ENCODE measurements around the gene CEP350. TPM values are rescaled to one million over a fixed set of nuclear protein-coding genes. Genes with fewer than 3 reads are reported as not detected.

The CEP350 gene, protein sequence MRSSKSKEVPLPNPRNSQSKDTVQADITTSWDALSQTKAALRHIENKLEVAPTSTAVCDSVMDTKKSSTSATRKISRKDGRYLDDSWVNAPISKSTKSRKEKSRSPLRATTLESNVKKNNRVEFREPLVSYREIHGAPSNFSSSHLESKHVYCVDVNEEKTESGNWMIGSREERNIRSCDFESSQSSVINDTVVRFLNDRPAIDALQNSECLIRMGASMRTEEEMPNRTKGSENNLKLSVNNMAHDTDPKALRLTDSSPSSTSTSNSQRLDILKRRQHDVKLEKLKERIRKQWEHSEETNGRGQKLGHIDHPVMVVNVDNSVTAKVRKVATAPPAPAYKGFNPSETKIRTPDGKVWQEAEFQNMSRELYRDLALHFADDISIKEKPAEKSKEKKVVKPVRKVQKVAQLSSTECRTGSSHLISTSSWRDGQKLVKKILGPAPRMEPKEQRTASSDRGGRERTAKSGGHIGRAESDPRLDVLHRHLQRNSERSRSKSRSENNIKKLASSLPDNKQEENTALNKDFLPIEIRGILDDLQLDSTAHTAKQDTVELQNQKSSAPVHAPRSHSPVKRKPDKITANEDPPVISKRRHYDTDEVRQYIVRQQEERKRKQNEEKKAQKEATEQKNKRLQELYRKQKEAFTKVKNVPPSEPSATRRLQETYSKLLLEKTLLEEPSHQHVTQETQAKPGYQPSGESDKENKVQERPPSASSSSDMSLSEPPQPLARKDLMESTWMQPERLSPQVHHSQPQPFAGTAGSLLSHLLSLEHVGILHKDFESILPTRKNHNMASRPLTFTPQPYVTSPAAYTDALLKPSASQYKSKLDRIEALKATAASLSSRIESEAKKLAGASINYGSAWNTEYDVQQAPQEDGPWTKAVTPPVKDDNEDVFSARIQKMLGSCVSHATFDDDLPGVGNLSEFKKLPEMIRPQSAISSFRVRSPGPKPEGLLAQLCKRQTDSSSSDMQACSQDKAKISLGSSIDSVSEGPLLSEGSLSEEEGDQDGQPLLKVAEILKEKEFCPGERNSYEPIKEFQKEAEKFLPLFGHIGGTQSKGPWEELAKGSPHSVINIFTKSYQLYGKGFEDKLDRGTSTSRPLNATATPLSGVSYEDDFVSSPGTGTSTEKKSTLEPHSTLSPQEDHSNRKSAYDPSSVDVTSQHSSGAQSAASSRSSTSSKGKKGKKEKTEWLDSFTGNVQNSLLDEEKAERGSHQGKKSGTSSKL (N-terminal part only)
- 26.1 TPM for polyA plus RNA-seq (2013)

DNA sequence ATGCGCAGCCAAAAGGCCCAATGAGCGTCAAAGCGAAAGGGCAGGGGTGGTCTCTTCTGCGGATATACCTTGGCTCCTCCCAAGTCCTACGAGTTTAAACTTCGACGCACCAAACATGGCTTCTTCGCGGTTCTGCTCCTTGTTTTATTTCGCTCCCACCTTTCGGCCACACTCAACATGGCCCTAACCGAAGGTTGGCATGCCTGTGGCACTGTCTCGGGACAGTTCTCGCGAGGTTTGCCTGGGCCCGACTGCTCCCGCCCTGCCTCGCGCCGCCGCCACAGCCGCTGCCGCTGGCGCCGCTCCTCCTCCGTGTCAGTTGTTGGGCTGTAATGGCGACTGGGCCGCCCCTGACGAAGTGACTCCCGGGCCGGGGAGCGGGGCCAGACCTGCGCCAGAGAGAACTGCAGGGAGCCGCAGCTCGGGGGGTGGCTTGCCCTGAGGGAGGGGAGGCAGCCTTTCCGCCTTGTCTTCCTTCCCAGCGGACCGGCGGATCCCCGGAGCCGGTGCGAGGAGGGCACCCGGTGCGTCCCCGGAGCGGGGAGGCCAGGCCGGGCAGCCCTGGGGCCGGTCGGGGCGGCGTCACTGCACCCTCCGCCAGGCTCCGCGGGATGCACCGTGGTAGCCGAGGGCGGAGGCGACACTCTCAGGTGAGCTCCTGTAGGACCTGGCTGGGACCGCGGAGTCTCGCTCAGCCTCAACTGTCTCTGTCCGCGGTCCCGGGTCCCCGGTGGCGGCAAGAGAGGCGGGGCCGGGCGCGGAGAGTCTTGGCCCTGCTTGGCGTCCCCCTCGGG lies at the start of gene CEP350:
TSS of gene CEP350 (plus strand) at position 318 of the 794 bp plus-strand sequence. CDS start 31,372 bp downstream, outside the sequence.
- ChIA-PET CTCF (interaction anchor here (0.6 to 1.8 kb wide), 4 partner anchors 17 to 84 kb away, joined by 3 to 11 read pairs (median 4); no protein-coding TSS in a partner anchor), POLR2A (interaction anchor here (1.1 to 1.5 kb wide), 3 partner anchors 10 to 72 kb away, joined by 3 to 5 read pairs (median 3); partner anchors contain the start of gene TOR1AIP1)
- WGBS (ENCODE audit: insufficient coverage) = 0% methylated on average over 65 of the region's 72 CpGs
- Histone ChIP-seq H3K9me3 (ENCODE audit: control extremely low read depth in 1 of 5, control insufficient read depth in 4 of 5, insufficient read depth in 2 of 5, low read depth in 1 of 5, low read length in 4 of 5) (no peaks in the 10 kb centered on the region), H3K27ac (ENCODE audit: insufficient read depth in 1 of 2, low read depth in 1 of 2, low read length in 2 of 2, poor library complexity in 1 of 2, severe bottlenecking in 2 of 2) (peak within 1 kb of the TSS; percentile 90 to 97), H3K4me3 (ENCODE audit: control insufficient read depth in 1 of 7, extremely low read depth in 1 of 7, insufficient read depth in 4 of 7, low read depth in 2 of 7, low read length in 6 of 7) (peak within 1 kb of the TSS; percentile 84 to 100 (median 95)), H3K36me3 (ENCODE audit: control insufficient read depth in 4 of 4, insufficient read depth in 4 of 4, low read length in 3 of 4) (peaks cover 0 to 3% (median 0%) of the 10 kb centered on the region in 4 experiments), H3K4me1 (ENCODE audit: control extremely low read depth in 1 of 4, control insufficient read depth in 4 of 4, insufficient read depth in 4 of 4, low read length in 3 of 4) (peaks cover 14 to 46% (median 40%) of the 10 kb centered on the region in 4 experiments), H3K27me3 (replicated peaks in 2 of 5; ENCODE audit: control insufficient read depth in 4 of 5, insufficient read depth in 5 of 5, low read length in 4 of 5) (no peaks in the 10 kb centered on the region)
- peak; percentile 99 to 100 (median 100) for DNase-seq

DNA sequence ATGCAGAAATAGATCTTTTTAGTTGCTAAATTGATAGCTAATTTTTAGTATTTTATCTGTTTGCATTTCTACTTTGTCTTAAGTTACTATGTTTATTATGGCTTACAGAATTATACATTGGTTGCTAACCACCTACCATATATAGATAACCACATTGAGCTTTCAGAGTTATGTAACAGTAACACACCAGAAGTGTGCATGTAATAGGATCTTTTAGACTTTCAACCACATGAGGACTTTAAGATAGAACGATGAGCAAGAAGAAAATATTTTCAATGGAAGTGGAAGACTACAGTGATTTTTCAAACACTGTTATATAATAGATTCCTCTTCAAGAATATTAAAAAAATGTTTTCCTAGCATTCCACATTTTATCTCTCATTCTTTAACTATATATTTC lies 43.7 kb upstream of the CEP350 start:
- H3K27me3 ChIP-seq (replicated peaks in 2 of 5; ENCODE audit: control insufficient read depth in 4 of 5, insufficient read depth in 5 of 5, low read length in 4 of 5) = no peaks in the 10 kb centered on the region
- peak overlapping the region in 1 of 2 experiments; percentile 30 for H3K27ac ChIP-seq (ENCODE audit: insufficient read depth in 1 of 2, low read depth in 1 of 2, low read length in 2 of 2, poor library complexity in 1 of 2, severe bottlenecking in 2 of 2)
- DNase-seq = peak in 2 of 3 donors; percentile 23 to 54
- no CpG with 5 or more reads among the region's 1 CpG for WGBS (ENCODE audit: insufficient coverage)
- H3K9me3 ChIP-seq (ENCODE audit: control extremely low read depth in 1 of 5, control insufficient read depth in 4 of 5, insufficient read depth in 2 of 5, low read depth in 1 of 5, low read length in 4 of 5) = no peaks in the 10 kb centered on the region
- peaks cover 18 to 55% (median 26%) of the 10 kb centered on the region in 4 experiments for H3K36me3 ChIP-seq (ENCODE audit: control insufficient read depth in 4 of 4, insufficient read depth in 4 of 4, low read length in 3 of 4)
- H3K4me3 ChIP-seq (ENCODE audit: control insufficient read depth in 1 of 7, extremely low read depth in 1 of 7, insufficient read depth in 4 of 7, low read depth in 2 of 7, low read length in 6 of 7) = no peak overlapping the region
- POLR2A ChIA-PET = no interaction called here
- CTCF ChIA-PET = interaction anchor here (0.7 to 1.7 kb wide), 4 partner anchors 9 to 47 kb away, joined by 3 to 5 read pairs (median 4); no protein-coding TSS in a partner anchor
- H3K4me1 ChIP-seq (ENCODE audit: control extremely low read depth in 1 of 4, control insufficient read depth in 4 of 4, insufficient read depth in 4 of 4, low read length in 3 of 4) = no peaks in the 10 kb centered on the region

DNA sequence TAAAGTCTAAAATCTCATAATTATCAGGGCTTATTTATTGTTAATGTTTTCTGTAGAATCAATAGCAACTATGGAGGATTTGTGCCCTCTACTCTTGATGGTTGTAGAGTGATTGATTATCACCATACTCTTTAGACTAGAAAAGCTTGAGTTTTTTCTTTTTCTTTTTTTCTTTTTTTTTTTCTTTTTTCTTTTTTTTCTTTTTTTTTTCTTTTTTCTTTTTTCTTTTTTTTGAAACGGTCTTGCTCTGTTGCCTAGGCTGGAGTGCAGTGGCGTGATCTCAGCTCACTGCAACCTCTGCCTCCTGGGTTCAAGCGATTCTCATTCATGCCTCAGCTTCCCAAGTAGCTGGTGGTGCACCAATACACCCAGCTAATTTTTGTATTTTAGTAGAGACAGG lies 42.8 kb upstream of the CEP350 start:
- Histone ChIP-seq H3K27me3 (replicated peaks in 2 of 5; ENCODE audit: control insufficient read depth in 4 of 5, insufficient read depth in 5 of 5, low read length in 4 of 5) (no peaks in the 10 kb centered on the region), H3K36me3 (ENCODE audit: control insufficient read depth in 4 of 4, insufficient read depth in 4 of 4, low read length in 3 of 4) (peaks cover 18 to 58% (median 29%) of the 10 kb centered on the region in 4 experiments), H3K27ac (ENCODE audit: insufficient read depth in 1 of 2, low read depth in 1 of 2, low read length in 2 of 2, poor library complexity in 1 of 2, severe bottlenecking in 2 of 2) (no peak overlapping the region), H3K9me3 (ENCODE audit: control extremely low read depth in 1 of 5, control insufficient read depth in 4 of 5, insufficient read depth in 2 of 5, low read depth in 1 of 5, low read length in 4 of 5) (no peaks in the 10 kb centered on the region), H3K4me3 (ENCODE audit: control insufficient read depth in 1 of 7, extremely low read depth in 1 of 7, insufficient read depth in 4 of 7, low read depth in 2 of 7, low read length in 6 of 7) (no peak overlapping the region), H3K4me1 (ENCODE audit: control extremely low read depth in 1 of 4, control insufficient read depth in 4 of 4, insufficient read depth in 4 of 4, low read length in 3 of 4) (no peaks in the 10 kb centered on the region)
- ChIA-PET POLR2A (no interaction called here), CTCF (interaction anchor here (1.3 to 1.7 kb wide), 2 partner anchors 10 to 48 kb away, joined by 3 to 5 read pairs; no protein-coding TSS in a partner anchor)
- no peak for DNase-seq
- 100% methylated on average over 2 of the region's 3 CpGs for WGBS (ENCODE audit: insufficient coverage)

DNA sequence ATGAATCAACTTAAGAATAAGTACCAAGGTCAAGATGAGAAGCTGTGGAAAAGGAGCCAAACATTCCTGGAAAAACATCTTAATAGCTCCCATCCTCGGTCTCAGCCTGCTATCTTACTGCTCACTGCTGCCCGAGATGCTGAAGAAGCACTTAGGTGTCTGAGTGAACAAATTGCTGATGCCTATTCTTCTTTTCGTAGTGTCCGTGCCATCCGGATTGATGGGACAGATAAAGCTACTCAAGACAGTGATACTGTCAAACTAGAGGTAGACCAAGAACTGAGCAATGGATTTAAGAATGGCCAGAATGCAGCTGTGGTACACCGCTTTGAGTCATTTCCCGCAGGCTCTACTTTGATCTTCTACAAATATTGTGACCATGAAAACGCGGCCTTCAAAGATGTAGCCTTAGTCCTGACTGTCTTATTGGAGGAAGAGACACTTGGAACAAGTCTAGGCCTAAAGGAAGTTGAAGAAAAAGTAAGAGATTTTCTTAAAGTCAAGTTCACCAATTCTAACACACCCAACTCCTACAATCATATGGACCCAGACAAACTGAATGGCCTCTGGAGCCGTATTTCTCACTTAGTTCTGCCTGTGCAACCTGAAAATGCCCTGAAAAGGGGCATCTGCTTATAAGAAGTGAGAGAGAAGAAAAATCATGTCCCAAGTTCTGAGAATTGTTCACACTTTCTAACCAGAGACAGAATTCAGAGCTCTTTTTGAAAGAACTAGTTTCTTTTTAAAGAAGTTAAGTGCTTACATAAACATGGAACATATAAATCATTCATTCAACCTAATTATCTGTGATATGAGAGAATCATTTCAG lies 36.8 kb upstream of the CEP350 start:
- Histone ChIP-seq H3K27ac (ENCODE audit: insufficient read depth in 1 of 2, low read depth in 1 of 2, low read length in 2 of 2, poor library complexity in 1 of 2, severe bottlenecking in 2 of 2) (no peak overlapping the region), H3K9me3 (ENCODE audit: control extremely low read depth in 1 of 5, control insufficient read depth in 4 of 5, insufficient read depth in 2 of 5, low read depth in 1 of 5, low read length in 4 of 5) (no peaks in the 10 kb centered on the region), H3K36me3 (ENCODE audit: control insufficient read depth in 4 of 4, insufficient read depth in 4 of 4, low read length in 3 of 4) (peaks cover 16 to 63% (median 37%) of the 10 kb centered on the region in 4 experiments), H3K4me3 (ENCODE audit: control insufficient read depth in 1 of 7, extremely low read depth in 1 of 7, insufficient read depth in 4 of 7, low read depth in 2 of 7, low read length in 6 of 7) (no peak overlapping the region), H3K27me3 (replicated peaks in 2 of 5; ENCODE audit: control insufficient read depth in 4 of 5, insufficient read depth in 5 of 5, low read length in 4 of 5) (no peaks in the 10 kb centered on the region), H3K4me1 (ENCODE audit: control extremely low read depth in 1 of 4, control insufficient read depth in 4 of 4, insufficient read depth in 4 of 4, low read length in 3 of 4) (peaks cover 0 to under 1% (median 0%) of the 10 kb centered on the region in 4 experiments)
- ChIA-PET CTCF (interaction anchor here (1.4 kb wide), 1 partner anchor 11 kb away, joined by 3 read pairs; no protein-coding TSS in a partner anchor), POLR2A (no interaction called here)
- no peak for DNase-seq
- 87% methylated on average over 10 of the region's 10 CpGs for WGBS (ENCODE audit: insufficient coverage)

DNA sequence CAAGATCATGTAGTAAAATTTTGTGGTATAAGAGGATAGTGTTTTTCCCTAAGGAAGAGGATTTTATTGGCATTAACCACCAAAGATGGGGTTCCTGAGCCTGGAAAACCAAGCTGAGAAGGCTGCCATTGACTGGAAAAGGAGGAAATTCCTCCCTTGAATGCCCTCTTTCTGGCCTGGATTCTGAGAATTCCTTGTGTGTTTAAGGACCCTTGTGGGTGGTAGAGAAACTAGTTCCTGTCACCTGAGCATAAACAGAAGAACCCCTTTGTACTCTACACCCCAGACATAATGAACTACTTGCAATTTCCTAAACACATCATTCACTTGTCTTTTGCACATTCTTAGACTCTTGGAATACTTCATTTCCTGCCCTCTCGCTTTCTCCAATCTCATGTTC lies 33.1 kb upstream of the CEP350 start:
- H3K4me3 ChIP-seq (ENCODE audit: control insufficient read depth in 1 of 7, extremely low read depth in 1 of 7, insufficient read depth in 4 of 7, low read depth in 2 of 7, low read length in 6 of 7) = no peak overlapping the region
- 100% methylated on average over 1 of the region's 1 CpG for WGBS (ENCODE audit: insufficient coverage)
- no peaks in the 10 kb centered on the region for H3K27me3 ChIP-seq (replicated peaks in 2 of 5; ENCODE audit: control insufficient read depth in 4 of 5, insufficient read depth in 5 of 5, low read length in 4 of 5)
- H3K36me3 ChIP-seq (ENCODE audit: control insufficient read depth in 4 of 4, insufficient read depth in 4 of 4, low read length in 3 of 4) = peaks cover 7 to 35% (median 24%) of the 10 kb centered on the region in 4 experiments
- H3K9me3 ChIP-seq (ENCODE audit: control extremely low read depth in 1 of 5, control insufficient read depth in 4 of 5, insufficient read depth in 2 of 5, low read depth in 1 of 5, low read length in 4 of 5) = no peaks in the 10 kb centered on the region
- H3K4me1 ChIP-seq (ENCODE audit: control extremely low read depth in 1 of 4, control insufficient read depth in 4 of 4, insufficient read depth in 4 of 4, low read length in 3 of 4) = peaks cover 0 to 6% (median 0%) of the 10 kb centered on the region in 4 experiments
- no peak for DNase-seq
- CTCF ChIA-PET = interaction anchor here (1.5 kb wide), 1 partner anchor 10 kb away, joined by 5 read pairs; no protein-coding TSS in a partner anchor
- no peak overlapping the region for H3K27ac ChIP-seq (ENCODE audit: insufficient read depth in 1 of 2, low read depth in 1 of 2, low read length in 2 of 2, poor library complexity in 1 of 2, severe bottlenecking in 2 of 2)
- POLR2A ChIA-PET = no interaction called here

Measured in common myeloid progenitor, CD34-positive (primary cell).